Measurements from ENCODE around the gene TTC23.

GRCh38 chr15:99131441-99132023, 117.8 kb downstream of the TTC23 start:
- TF ChIP-seq BHLHE40 (IDR thresholded peaks at IDR 0.05; ENCODE audit: low read depth, low read length) = no peak
- no peak for TF ChIP-seq POLR2A (IDR thresholded peaks at IDR 0.05; ENCODE audit: low read length)
- no peak for TF ChIP-seq CTCF (IDR thresholded peaks at IDR 0.05)
- TF ChIP-seq MAX (IDR thresholded peaks at IDR 0.05) = no peak
- no peak for TF ChIP-seq RNF2 (IDR thresholded peaks at IDR 0.05; ENCODE audit: borderline replicate concordance, low read depth)
- TF ChIP-seq CHD2 (IDR thresholded peaks at IDR 0.05; ENCODE audit: low read length, partially characterized antibody) = no peak
- TF ChIP-seq JUN (IDR thresholded peaks at IDR 0.05) = no peak
- TF ChIP-seq MAZ (IDR thresholded peaks at IDR 0.05; ENCODE audit: borderline replicate concordance, low read depth, low read length) = no peak
- no peak for TF ChIP-seq RCOR1 (IDR thresholded peaks at IDR 0.05; ENCODE audit: low read depth, low read length)
- no peak for TF ChIP-seq RAD21 (conservative IDR thresholded peaks at IDR 0.05 in 1 of 2, IDR thresholded peaks at IDR 0.05 in 1 of 2)
- no peak for TF ChIP-seq CHD4 (IDR thresholded peaks at IDR 0.05; ENCODE audit: borderline replicate concordance)
- TF ChIP-seq RFX5 (IDR thresholded peaks at IDR 0.05) = no peak
- no peak for TF ChIP-seq ELK1 (IDR thresholded peaks at IDR 0.05; ENCODE audit: low read depth, low read length)

Measured in A549 (cell line).